ENCODE data around the gene NT5C3B. TPM values are rescaled to one million over a fixed set of nuclear protein-coding genes. Genes with fewer than 3 reads are reported as not detected.
A peak's percentile ranks its signal among the peaks of the same experiment; 100 is the strongest.

Gene NT5C3B
- total and polyA plus RNA-seq, 2 experiments from 2014 or later, result 59.3 to 69.8 TPM

GRCh38 chr17:41793784-41794539 is 42.1 kb downstream of the NT5C3B start:
- no peaks in the 10 kb centered on the region for H3K36me3 ChIP-seq (ENCODE audit: low read depth)
- no peaks in the 10 kb centered on the region for H3K79me2 ChIP-seq (ENCODE audit: insufficient read depth)
- no peak overlapping the region for H2AFZ ChIP-seq
- TF ChIP-seq EZH2 (IDR thresholded peaks at IDR 0.05; ENCODE audit: insufficient read depth, poor library complexity, severe bottlenecking) (no peak), EZH2phosphoT487 (IDR thresholded peaks at IDR 0.05; ENCODE audit: insufficient read depth, low read depth) (no peak)
- H3K4me1 ChIP-seq (ENCODE audit: insufficient read depth), result peaks cover 13% of the 10 kb centered on the region
- no peaks in the 10 kb centered on the region for H3K9me3 ChIP-seq (ENCODE audit: low read depth)
- H4K20me1 ChIP-seq (ENCODE audit: insufficient read depth), result no peaks in the 10 kb centered on the region
- no peak overlapping the region for H3K27ac ChIP-seq
- 87 to 89% methylated on average over 14 of the region's 14 CpGs for WGBS, 2 experiments (ENCODE audit: low coverage in 1 of 2, low lambda C conversion rate in 2 of 2, missing lambda C conversion rate in 2 of 2)
- H3K9me2 ChIP-seq (ENCODE audit: insufficient read depth), result no peaks in the 10 kb centered on the region
- no peak overlapping the region for H3K9ac ChIP-seq
- H3K4me3 ChIP-seq, result no peak overlapping the region
- in situ Hi-C loops (cut with MboI), result no loop called here
- no peak overlapping the region for H3K4me2 ChIP-seq (ENCODE audit: unreplicated experiment)
- 0 out of 2 replicates have a peak, but pooled peaks cover 4% of the 10 kb centered on the region for H3F3A ChIP-seq (ENCODE audit: insufficient read depth)
- H3K27me3 ChIP-seq (replicated peaks; ENCODE audit: insufficient read depth), result no peaks in the 10 kb centered on the region
- DNase-seq, result peak; percentile 16

- Histone ChIP-seq H3F3A (ENCODE audit: insufficient read depth) (0 out of 2 replicates have a peak, but pooled peaks cover 4% of the 10 kb centered on the region), H3K4me1 (ENCODE audit: insufficient read depth) (peaks cover 13% of the 10 kb centered on the region), H3K27ac (no peak overlapping the region), H3K9me3 (ENCODE audit: low read depth) (no peaks in the 10 kb centered on the region), H3K27me3 (replicated peaks; ENCODE audit: insufficient read depth) (no peaks in the 10 kb centered on the region), H3K79me2 (ENCODE audit: insufficient read depth) (no peaks in the 10 kb centered on the region), H3K4me2 (ENCODE audit: unreplicated experiment) (peak overlapping the region; percentile 63), H3K4me3 (0 out of 2 replicates have a peak overlapping the region, but pooled peaks have one; percentile 1), H2AFZ (peak overlapping the region; percentile 79), H3K9ac (peak overlapping the region; percentile 27; the same call in 1 of the 2 replicates), H3K9me2 (ENCODE audit: insufficient read depth) (no peaks in the 10 kb centered on the region), H3K36me3 (ENCODE audit: low read depth) (no peaks in the 10 kb centered on the region), H4K20me1 (ENCODE audit: insufficient read depth) (no peaks in the 10 kb centered on the region)
- TF ChIP-seq EZH2phosphoT487 (IDR thresholded peaks at IDR 0.05; ENCODE audit: insufficient read depth, low read depth) (no peak), EZH2 (IDR thresholded peaks at IDR 0.05; ENCODE audit: insufficient read depth, poor library complexity, severe bottlenecking) (no peak)
- in situ Hi-C loops (cut with MboI), result no loop called here
- peak; percentile 57 for DNase-seq
- WGBS, 2 experiments (ENCODE audit: low coverage in 1 of 2, low lambda C conversion rate in 2 of 2, missing lambda C conversion rate in 2 of 2), result 43 to 47% methylated on average over 22 of the region's 22 CpGs
These were observed 42.9 kb downstream of the NT5C3B start for GRCh38 chr17:41792845-41793783.

GRCh38 chr17:41787021-41787418 is 49.0 kb downstream of the NT5C3B start:
- in situ Hi-C loops (cut with MboI), result no loop called here
- no peaks in the 10 kb centered on the region for H3K27me3 ChIP-seq (replicated peaks; ENCODE audit: insufficient read depth)

More at GRCh38 chr17:41787021-41787418, 49.0 kb downstream of the NT5C3B start:
- TF ChIP-seq EZH2phosphoT487 (IDR thresholded peaks at IDR 0.05; ENCODE audit: insufficient read depth, low read depth) (no peak), EZH2 (IDR thresholded peaks at IDR 0.05; ENCODE audit: insufficient read depth, poor library complexity, severe bottlenecking) (no peak)
- H4K20me1 ChIP-seq (ENCODE audit: insufficient read depth), result no peaks in the 10 kb centered on the region
- no peaks in the 10 kb centered on the region for H3K4me1 ChIP-seq (ENCODE audit: insufficient read depth)
- no peak overlapping the region for H3K9ac ChIP-seq
- no peak overlapping the region for H3K4me3 ChIP-seq
- no peak overlapping the region for H3K4me2 ChIP-seq (ENCODE audit: unreplicated experiment)
- H3K27ac ChIP-seq, result no peak overlapping the region
- no peaks in the 10 kb centered on the region for H3F3A ChIP-seq (ENCODE audit: insufficient read depth)
- no peaks in the 10 kb centered on the region for H3K9me3 ChIP-seq (ENCODE audit: low read depth)
- no peak for DNase-seq
- H3K79me2 ChIP-seq (ENCODE audit: insufficient read depth), result no peaks in the 10 kb centered on the region
- no peaks in the 10 kb centered on the region for H3K9me2 ChIP-seq (ENCODE audit: insufficient read depth)
- no peak overlapping the region for H2AFZ ChIP-seq
- 20 to 38% methylated on average over 4 of the region's 4 CpGs for WGBS, 2 experiments (ENCODE audit: low coverage in 1 of 2, low lambda C conversion rate in 2 of 2, missing lambda C conversion rate in 2 of 2)
- H3K36me3 ChIP-seq (ENCODE audit: low read depth), result no peaks in the 10 kb centered on the region

All from GM23248 (cell line).